ENCODE measurements around the gene U2AF1L4.

U2AF1L4 gene

DNA sequence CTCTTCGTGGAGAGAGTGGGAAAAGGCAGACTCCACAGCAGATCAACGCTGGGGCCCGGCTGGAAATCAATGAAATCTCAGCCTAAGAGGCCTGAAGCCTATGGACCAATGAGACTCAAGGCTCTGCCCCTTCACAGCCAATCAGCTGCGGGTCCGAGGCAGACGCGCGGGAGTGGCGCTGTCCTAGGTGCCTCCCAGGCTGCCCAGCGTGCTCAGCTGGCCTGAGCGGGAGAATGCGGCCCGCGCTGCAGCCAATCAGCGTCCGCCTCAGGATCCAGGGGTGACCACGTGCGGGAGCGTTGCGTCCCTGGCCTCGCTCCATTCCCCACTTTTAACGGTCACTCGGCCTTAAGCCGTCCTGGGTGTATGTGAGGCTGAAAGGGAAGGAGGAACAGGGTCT is 41.0 kb downstream of the U2AF1L4 start, which contains the start of gene ZBTB32:
TSS of gene ZBTB32 (plus strand) at position 341 of the 400 bp plus-strand sequence. CDS start 10,069 bp downstream, outside the sequence.
- DNase-seq: no peak

DNA sequence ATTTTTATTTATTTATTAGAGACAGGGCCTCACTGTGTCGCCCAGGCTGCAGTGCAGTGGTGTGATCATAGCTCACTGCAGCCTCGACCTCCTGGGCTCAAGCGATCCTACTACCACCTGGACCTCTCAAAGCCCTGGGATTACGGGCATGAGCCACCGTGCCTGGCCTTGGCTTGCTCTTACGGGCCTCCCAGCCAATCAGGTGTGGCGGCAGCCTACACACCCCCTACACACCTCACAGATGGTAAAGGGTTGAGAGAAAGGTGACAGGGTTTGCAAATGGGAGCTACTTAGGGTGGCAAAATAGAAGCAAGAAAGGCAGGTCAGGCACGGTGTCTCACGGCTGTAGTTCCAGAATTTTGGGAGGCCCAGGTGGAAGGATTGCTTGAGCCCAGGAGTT is 41.9 kb downstream of the U2AF1L4 start:
- no peak for DNase-seq

DNA sequence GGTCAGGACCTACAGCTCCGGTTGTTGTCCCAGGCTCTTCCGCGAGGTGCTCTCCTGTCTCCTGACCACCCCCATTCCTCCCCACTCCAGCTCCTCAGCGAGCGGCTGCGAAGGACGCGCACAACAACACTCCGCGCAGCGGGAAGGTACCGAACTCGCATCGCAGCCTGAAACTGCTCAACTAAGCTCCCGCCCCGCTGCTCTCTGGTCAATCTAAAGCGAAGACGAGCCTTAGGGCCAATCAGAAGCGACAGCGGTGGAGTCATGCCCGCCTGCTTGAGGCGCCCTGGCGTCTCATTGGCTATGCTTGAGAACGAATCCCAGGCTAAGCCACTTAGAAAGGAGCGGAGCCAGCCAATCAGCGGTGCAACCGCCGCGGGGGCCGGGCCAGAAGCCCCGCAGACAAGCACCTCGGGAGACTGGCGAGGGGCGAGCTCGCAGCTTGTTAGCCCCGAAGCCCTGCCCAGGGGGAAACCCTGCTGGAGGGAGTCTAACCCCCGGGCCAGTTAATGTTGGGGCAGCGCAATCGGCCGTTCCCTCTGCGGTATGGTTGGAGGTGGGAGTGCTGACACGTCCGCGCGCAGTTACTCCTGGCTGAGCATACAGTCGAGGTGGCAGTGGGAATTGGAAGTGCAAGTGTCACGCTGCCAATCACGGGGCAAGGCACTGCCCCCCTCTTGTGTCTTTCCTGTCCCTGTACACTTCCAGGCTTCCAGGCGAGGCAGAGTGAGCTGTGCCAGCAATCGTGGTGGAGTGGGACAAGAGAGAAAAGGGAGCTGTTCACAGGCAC is 42.8 kb downstream of the U2AF1L4 start:
- peak; percentile 84 for DNase-seq

DNA sequence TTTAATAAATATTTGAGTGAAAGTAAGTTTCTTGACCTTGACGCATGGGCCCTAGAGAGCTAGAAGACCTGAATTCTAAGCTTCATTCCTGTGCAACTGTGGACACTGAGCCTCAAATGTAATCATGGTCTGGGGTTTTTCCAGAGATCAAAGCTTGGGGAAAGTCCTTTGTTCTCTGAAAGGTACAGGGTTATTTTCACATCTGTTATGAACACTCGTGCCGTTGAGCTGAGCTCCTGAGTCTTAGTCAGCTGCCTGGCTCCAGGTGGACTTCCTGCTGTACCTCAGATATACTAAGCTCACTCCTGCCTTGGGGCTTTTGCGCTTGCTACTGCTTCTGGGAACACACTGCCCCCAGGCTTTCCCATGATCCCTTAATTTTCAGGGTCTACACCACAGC is 48.4 kb downstream of the U2AF1L4 start:
- DNase-seq: no peak

DNA sequence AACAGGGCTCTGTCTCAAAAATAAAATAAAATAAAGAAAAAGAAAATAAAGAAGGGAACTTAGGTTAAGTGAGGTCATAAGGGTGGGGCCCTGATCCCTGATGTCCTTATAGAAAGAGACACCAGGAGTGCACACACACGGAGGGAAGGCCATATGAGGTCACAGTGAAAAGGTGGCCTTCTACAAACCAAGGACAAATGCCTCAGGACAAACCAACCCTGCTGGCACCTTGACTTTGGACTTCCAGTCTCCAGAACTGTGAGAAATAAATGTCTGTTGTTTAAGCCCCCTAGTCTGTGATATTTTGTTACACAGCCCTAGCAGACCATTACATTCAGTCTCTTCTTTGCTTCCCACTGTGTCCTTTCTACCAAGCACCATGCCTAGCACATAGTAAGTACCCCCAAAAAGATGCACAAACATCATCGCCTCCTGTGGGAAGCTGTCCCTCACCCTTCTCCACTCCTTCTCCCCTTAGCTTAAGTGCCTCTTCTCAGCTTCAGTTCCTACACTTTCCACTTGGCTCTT is 49.3 kb downstream of the U2AF1L4 start:
- no peak for DNase-seq

GRCh38 chr19:35693835-35694599 is 51.2 kb downstream of the U2AF1L4 start:
- peak; percentile 83 for DNase-seq

DNA sequence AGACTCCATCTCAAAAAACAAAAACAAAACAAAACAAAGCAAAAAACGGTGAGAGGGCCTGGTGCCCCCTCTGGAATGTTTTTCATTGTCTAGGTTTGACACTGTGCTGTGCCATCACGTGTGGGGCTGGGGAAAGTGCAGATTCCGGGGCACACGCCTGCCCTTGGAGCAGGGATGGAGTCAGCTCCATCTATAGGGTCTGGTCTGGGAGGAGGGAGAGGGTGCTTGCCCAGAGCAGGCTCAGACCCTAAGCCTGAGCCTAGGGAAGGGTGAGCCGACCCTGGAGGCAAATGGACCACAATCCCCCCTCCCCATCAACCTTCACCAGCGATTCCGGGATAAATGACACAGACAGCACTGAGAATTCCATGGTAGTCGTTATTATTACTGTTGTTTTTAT is 51.8 kb downstream of the U2AF1L4 start:
- DNase-seq: no peak

All from KG1 (cell line).